SW480 (cell line): Measurements from ENCODE around the gene KLK14.

Experiments
- DNase-seq: peaks from one replicate; pipeline ENCODE4 v3.0.0-alpha.2; 2016; ENCODE audit warnings: low spot score

Gene KLK14

GRCh38 chr19:51086153-51086850, 3.6 kb upstream of the KLK14 start:
- DNase-seq = no peak

GRCh38 chr19:51084505-51084904, 1.8 kb upstream of the KLK14 start:
- no peak for DNase-seq

GRCh38 chr19:51083783-51084182, 1.1 kb upstream of the KLK14 start:
- no peak for DNase-seq

- no peak for DNase-seq
These were observed 494 bp upstream of the KLK14 start for GRCh38 chr19:51083181-51083580.

- DNase-seq = no peak
These were observed 1.2 kb downstream of the KLK14 start for GRCh38 chr19:51081476-51081875.

GRCh38 chr19:51079481-51080110, 3.1 kb downstream of the KLK14 start:
- DNase-seq = no peak

GRCh38 chr19:51078731-51079130, 4.0 kb downstream of the KLK14 start:
- DNase-seq = no peak

- no peak for DNase-seq
These were observed 4.6 kb downstream of the KLK14 start for GRCh38 chr19:51078104-51078503.

- no peak for DNase-seq
These were observed 6.0 kb downstream of the KLK14 start for GRCh38 chr19:51076631-51077213.

GRCh38 chr19:51075998-51076397, 6.7 kb downstream of the KLK14 start:
- DNase-seq = no peak

GRCh38 chr19:51071095-51071405, 11.6 kb downstream of the KLK14 start:
- DNase-seq = no peak

GRCh38 chr19:51070334-51071094, 12.2 kb downstream of the KLK14 start:
- no peak for DNase-seq

- DNase-seq = no peak
These were observed 16.1 kb downstream of the KLK14 start for GRCh38 chr19:51066393-51067186.

- no peak for DNase-seq
These were observed 17.3 kb downstream of the KLK14 start for GRCh38 chr19:51065221-51065960.

- peak; percentile 82 for DNase-seq
These were observed 18.0 kb downstream of the KLK14 start, which contains the start of gene KLK13 for GRCh38 chr19:51064534-51065220. KLK13 (minus strand) TSS chr19:51065092; CDS start chr19:51065067, 25 bp downstream.

- DNase-seq = no peak
These were observed 19.0 kb downstream of the KLK14 start for GRCh38 chr19:51063664-51064063.

- DNase-seq = no peak
These were observed 21.7 kb downstream of the KLK14 start for GRCh38 chr19:51060973-51061372.

GRCh38 chr19:51060336-51060735, 22.4 kb downstream of the KLK14 start:
- DNase-seq = no peak

- DNase-seq = peak; percentile 44
These were observed 23.0 kb downstream of the KLK14 start for GRCh38 chr19:51059715-51060114.

GRCh38 chr19:51055866-51056265, 26.8 kb downstream of the KLK14 start:
- DNase-seq = no peak

- DNase-seq = no peak
These were observed 35.7 kb downstream of the KLK14 start for GRCh38 chr19:51047031-51047335.
